Measurements from ENCODE around the gene SRPX2.

DNA sequence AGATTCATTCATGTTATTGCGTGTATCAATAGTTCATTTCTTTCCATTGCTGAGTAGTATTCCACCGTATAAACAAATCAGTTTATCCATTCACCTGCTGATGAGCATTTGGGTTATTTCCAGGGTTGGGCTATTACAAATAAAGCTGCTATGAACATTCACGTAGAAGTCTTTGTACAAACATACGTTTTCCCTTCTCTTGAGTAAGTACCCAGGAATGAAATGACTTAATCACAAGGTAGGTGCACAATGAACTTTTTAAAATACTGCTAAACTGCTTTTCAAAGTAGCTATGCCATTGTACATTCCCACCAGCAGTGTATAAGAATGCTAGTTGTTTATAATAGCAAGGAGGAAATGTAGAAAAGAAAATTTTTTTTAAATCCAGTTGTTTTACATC, 52.0 kb downstream of the SRPX2 start:
- TF ChIP-seq, protein P1, sequence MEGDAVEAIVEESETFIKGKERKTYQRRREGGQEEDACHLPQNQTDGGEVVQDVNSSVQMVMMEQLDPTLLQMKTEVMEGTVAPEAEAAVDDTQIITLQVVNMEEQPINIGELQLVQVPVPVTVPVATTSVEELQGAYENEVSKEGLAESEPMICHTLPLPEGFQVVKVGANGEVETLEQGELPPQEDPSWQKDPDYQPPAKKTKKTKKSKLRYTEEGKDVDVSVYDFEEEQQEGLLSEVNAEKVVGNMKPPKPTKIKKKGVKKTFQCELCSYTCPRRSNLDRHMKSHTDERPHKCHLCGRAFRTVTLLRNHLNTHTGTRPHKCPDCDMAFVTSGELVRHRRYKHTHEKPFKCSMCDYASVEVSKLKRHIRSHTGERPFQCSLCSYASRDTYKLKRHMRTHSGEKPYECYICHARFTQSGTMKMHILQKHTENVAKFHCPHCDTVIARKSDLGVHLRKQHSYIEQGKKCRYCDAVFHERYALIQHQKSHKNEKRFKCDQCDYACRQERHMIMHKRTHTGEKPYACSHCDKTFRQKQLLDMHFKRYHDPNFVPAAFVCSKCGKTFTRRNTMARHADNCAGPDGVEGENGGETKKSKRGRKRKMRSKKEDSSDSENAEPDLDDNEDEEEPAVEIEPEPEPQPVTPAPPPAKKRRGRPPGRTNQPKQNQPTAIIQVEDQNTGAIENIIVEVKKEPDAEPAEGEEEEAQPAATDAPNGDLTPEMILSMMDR (IDR thresholded peaks at IDR 0.05; ENCODE audit: low read length), result no peak
- TF ChIP-seq EZH2 (optimal IDR thresholded peaks at IDR 0.05; ENCODE audit: low read depth, low read length), result no peak
